NCI-H69 (cell line): ENCODE results near the gene POLDIP3.
A peak's percentile ranks its signal among the peaks of the same experiment; 100 is the strongest.
"Not testable (repeated sequence)": the region's sequence is repeated elsewhere in the genome, so short reads cannot be mapped to it uniquely, and the experiment has no call there.

ENCODE experiments used
- DNase-seq: peaks from one replicate; lab custom pipeline; 2025; lab: John Stamatoyannopoulos, UW

POLDIP3 gene

GRCh38 chr22:42553475-42554361 is 61.0 kb downstream of the POLDIP3 start, which contains the start of gene SERHL2:
Gene SERHL2 (plus strand): TSS chr22:42553956. CDS start chr22:42554021, 65 bp downstream.
- peak; percentile 85 for DNase-seq

- not testable (repeated sequence) for DNase-seq
Measured at GRCh38 chr22:42552294-42552647, 62.4 kb downstream of the POLDIP3 start.

GRCh38 chr22:42549331-42550060 is 65.2 kb downstream of the POLDIP3 start:
- DNase-seq, result no peak

- DNase-seq, result no peak
Measured at GRCh38 chr22:42548597-42549330, 65.9 kb downstream of the POLDIP3 start.

GRCh38 chr22:42548126-42548525 is 66.6 kb downstream of the POLDIP3 start:
- DNase-seq, result not testable (repeated sequence)

GRCh38 chr22:42547562-42547961 is 67.1 kb downstream of the POLDIP3 start:
- DNase-seq, result no peak

GRCh38 chr22:42544686-42545085 is 70.0 kb downstream of the POLDIP3 start:
- peak; percentile 30 for DNase-seq

- DNase-seq, result not testable (repeated sequence)
Measured at GRCh38 chr22:42539236-42539771, 75.4 kb downstream of the POLDIP3 start.

- not testable (repeated sequence) for DNase-seq
Measured at GRCh38 chr22:42537199-42537831, 77.4 kb downstream of the POLDIP3 start.

- not testable (repeated sequence) for DNase-seq
Measured at GRCh38 chr22:42536634-42537033, 78.0 kb downstream of the POLDIP3 start.

GRCh38 chr22:42536166-42536565 is 78.5 kb downstream of the POLDIP3 start:
- DNase-seq, result no peak

GRCh38 chr22:42535082-42535731 is 79.5 kb downstream of the POLDIP3 start:
- DNase-seq, result peak; percentile 39
